IMR-90 (cell line): ENCODE results near the gene DYNC2H1. TPM values are rescaled to one million over a fixed set of nuclear protein-coding genes. Genes with fewer than 3 reads are reported as not detected.

ENCODE experiments used
- ATAC-seq: fragments of 200-7000 bp; cut with Tn5 transposase; 2 replicates; pipeline ENCODE4 v1.9.1; 2020; ENCODE audit warnings: low read depth, mild to moderate bottlenecking, moderate library complexity
- BruUV-seq: library from RNA; stranded (reverse); fragments of 400-500 nt; replicated peaks from 2 replicates; lab custom pipeline; 2021; lab: Mats Ljungman, UMichigan
- CTCF ChIA-PET: fragments of 300-600 bp; formaldehyde crosslinking; extraction: SDS; loops from one replicate; lab custom pipeline; 2021; ENCODE audit warnings: antibody characterized with exemption; lab: Yijun Ruan, JAX
- POLR2A ChIA-PET: fragments of 300-600 bp; sonication (Branson Sonifier 250); formaldehyde crosslinking; loops from one replicate; lab custom pipeline; 2022; ENCODE audit warnings: antibody characterized with exemption; ENCODE audit not compliant: unreplicated experiment; lab: Charles Lee
- DNase-seq: peaks from one replicate; pipeline ENCODE4 v3.0.0; 2013
- H2AFZ ChIP-seq: replicated peaks from 2 replicates; pipeline ENCODE3; 2013; ENCODE audit warnings: low read length, mild to moderate bottlenecking; ENCODE audit not compliant: poor library complexity
- H2AK5ac ChIP-seq: 2 replicates; pipeline ENCODE4 v1.6.1; 2013; ENCODE audit warnings: low read depth, low read length, inconsistent platforms
- H2AK9ac ChIP-seq: replicated peaks from 2 replicates; pipeline ENCODE3; 2013; ENCODE audit warnings: mild to moderate bottlenecking, low read depth, low read length, moderate library complexity; ENCODE audit not compliant: poor library complexity
- H2BK120ac ChIP-seq: 2 replicates; pipeline ENCODE4 v1.6.1; 2013; ENCODE audit warnings: low read depth, low read length, inconsistent platforms
- H2BK15ac ChIP-seq: 3 replicates; pipeline ENCODE4 v1.6.1; 2013; ENCODE audit warnings: low read depth, low read length, inconsistent platforms
- H2BK20ac ChIP-seq: 2 replicates; pipeline ENCODE4 v1.6.1; 2013; ENCODE audit warnings: low read depth, mild to moderate bottlenecking, inconsistent platforms, low read length, moderate library complexity
- H2BK5ac ChIP-seq: 2 replicates; pipeline ENCODE4 v1.6.1; 2013; ENCODE audit warnings: mild to moderate bottlenecking, low read depth, low read length, inconsistent platforms; ENCODE audit not compliant: poor library complexity, severe bottlenecking
- H3K14ac ChIP-seq: replicated peaks from 2 replicates; pipeline ENCODE4 v1.6.1; 2013; ENCODE audit warnings: low read depth, low read length, inconsistent platforms
- H3K18ac ChIP-seq: 2 replicates; pipeline ENCODE4 v1.6.1; 2013; ENCODE audit warnings: low read depth, low read length, control low read depth
- H3K23ac ChIP-seq: 2 replicates; pipeline ENCODE4 v1.6.1; 2013; ENCODE audit warnings: low read depth, low read length, inconsistent platforms
- H3K27ac ChIP-seq: 2 replicates; pipeline ENCODE4 v1.5.1; 2013; ENCODE audit warnings: mild to moderate bottlenecking, control low read depth, low read length; ENCODE audit not compliant: insufficient read depth
- H3K27me3 ChIP-seq: 2 replicates; pipeline ENCODE4 v1.6.1; 2013; ENCODE audit warnings: low read length; ENCODE audit not compliant: control insufficient read depth, insufficient read depth
- H3K36me3 ChIP-seq: 2 replicates; pipeline ENCODE4 v1.6.1; 2013; ENCODE audit warnings: low read length, mixed read lengths; ENCODE audit not compliant: control insufficient read depth, insufficient read depth
- H3K4ac ChIP-seq: 2 replicates; pipeline ENCODE4 v1.6.1; 2013; ENCODE audit warnings: low read depth, low read length, inconsistent platforms
- H3K4me1 ChIP-seq: 2 replicates; pipeline ENCODE4 v1.6.1; 2013; ENCODE audit warnings: low read length, mixed read lengths; ENCODE audit not compliant: control insufficient read depth, insufficient read depth
- H3K4me2 ChIP-seq: 2 replicates; pipeline ENCODE4 v1.6.1; 2013; ENCODE audit warnings: low read depth, mild to moderate bottlenecking, control low read depth, low read length, moderate library complexity
- H3K4me3 ChIP-seq: 2 replicates; pipeline ENCODE4 v1.5.1; 2013; ENCODE audit warnings: low read depth, mild to moderate bottlenecking, control low read depth, low read length, moderate library complexity; ENCODE audit not compliant: insufficient read depth
- H3K56ac ChIP-seq: 2 replicates; pipeline ENCODE4 v1.6.1; 2013; ENCODE audit warnings: low read length, inconsistent platforms; ENCODE audit not compliant: insufficient read depth; ENCODE audit errors: extremely low read depth
- H3K79me1 ChIP-seq, 2 experiments: 2 replicates each; pipeline ENCODE4 v1.6.1; 2013; ENCODE audit warnings: low read length in 2 of 2, inconsistent platforms in 1 of 2, low read depth in 1 of 2
- H3K9ac ChIP-seq: 2 replicates; pipeline ENCODE4 v1.6.1; 2013; ENCODE audit warnings: low read depth, low read length, control low read depth
- H3K9me1 ChIP-seq: 2 replicates; pipeline ENCODE4 v1.6.1; 2013; ENCODE audit warnings: low read length, inconsistent platforms; ENCODE audit not compliant: insufficient read depth
- H3K9me3 ChIP-seq: 2 replicates; pipeline ENCODE4 v1.6.1; 2013; ENCODE audit warnings: low read length; ENCODE audit not compliant: control insufficient read depth, insufficient read depth
- H4K20me1 ChIP-seq: 2 replicates; pipeline ENCODE4 v1.6.1; 2013; ENCODE audit warnings: low read length, inconsistent platforms; ENCODE audit not compliant: insufficient read depth
- H4K5ac ChIP-seq: 2 replicates; pipeline ENCODE4 v1.6.1; 2013; ENCODE audit warnings: mild to moderate bottlenecking, low read depth, low read length, control low read depth
- H4K8ac ChIP-seq, 2 experiments: 2 replicates each; pipeline ENCODE4 v1.6.1; 2013; ENCODE audit warnings: low read depth in 2 of 2, low read length in 2 of 2, control low read depth in 1 of 2, inconsistent platforms in 1 of 2
- H4K91ac ChIP-seq: 2 replicates; pipeline ENCODE4 v1.6.1; 2013; ENCODE audit warnings: low read depth, low read length, inconsistent platforms; ENCODE audit not compliant: insufficient read depth
- FOS ChIP-seq: fragments of 150-350 bp; IDR thresholded peaks from 2 replicates; pipeline ENCODE4 v1.6.1; 2016; ENCODE audit warnings: low read depth, low read length
- MXI1 ChIP-seq: IDR thresholded peaks from 2 replicates; pipeline ENCODE4 v1.6.1; 2012; ENCODE audit warnings: low read depth, mild to moderate bottlenecking, low read length, moderate library complexity, borderline replicate concordance
- POLR2A ChIP-seq: IDR thresholded peaks from 2 replicates; pipeline ENCODE4 v1.6.1; 2012; ENCODE audit warnings: mild to moderate bottlenecking, low read depth, low read length
- RFX5 ChIP-seq: IDR thresholded peaks from 2 replicates; pipeline ENCODE4 v1.8.0; 2012; ENCODE audit warnings: low read depth, mild to moderate bottlenecking, low read length, moderate library complexity
- WGBS, 2 experiments: methylation state at CpG; one replicate each; pipeline versions ENCODE4 v1.1.5 to v1.1.7; 2013; ENCODE audit warnings: missing lambda C conversion rate in 2 of 2; ENCODE audit not compliant: insufficient read length in 1 of 2; ENCODE audit errors: extremely low coverage in 2 of 2; 5-methylcytosine and 5-hydroxymethylcytosine counted together
- dilution Hi-C: fragments of 300-500 bp; cut with HindIII; formaldehyde crosslinking; loops from one replicate; pipeline ENCODE4 v1.14.3; 2018; ENCODE audit warnings: low sequenced_read_pairs; ENCODE audit not compliant: unreplicated experiment
- in situ Hi-C: fragments of 300-500 bp; cut with MboI; formaldehyde crosslinking; loops from 3 replicates; pipeline ENCODE4 v1.14.3; 2019; ENCODE audit warnings: low sequenced_read_pairs, inconsistent platforms, mixed read lengths
- intact Hi-C: fragments of 100-400 bp; cut with micrococcal nuclease; formaldehyde crosslinking; loops from 2 replicates; pipeline ENCODE4 v1.10.0; 2022
- polyA plus RNA-seq, 3 experiments: library from polyadenylated mRNA; depleted of rRNA; stranded (reverse); fragments of >200 nt; gene quantifications; 2 replicates each; pipeline ENCODE4 v1.2.3, GENCODE V29; 2012; ENCODE audit warnings: low replicate concordance in 1 of 3
- total RNA-seq: library from RNA; depleted of rRNA; stranded (reverse); fragments of >200 nt; gene quantifications from 2 replicates; pipeline ENCODE4 v1.2.3, GENCODE V29; 2012

DYNC2H1 gene
- total and polyA plus RNA-seq, 2 of the 4 experiments (the other 2 are of a cell fraction) = 5.7 to 21.0 TPM

DNA sequence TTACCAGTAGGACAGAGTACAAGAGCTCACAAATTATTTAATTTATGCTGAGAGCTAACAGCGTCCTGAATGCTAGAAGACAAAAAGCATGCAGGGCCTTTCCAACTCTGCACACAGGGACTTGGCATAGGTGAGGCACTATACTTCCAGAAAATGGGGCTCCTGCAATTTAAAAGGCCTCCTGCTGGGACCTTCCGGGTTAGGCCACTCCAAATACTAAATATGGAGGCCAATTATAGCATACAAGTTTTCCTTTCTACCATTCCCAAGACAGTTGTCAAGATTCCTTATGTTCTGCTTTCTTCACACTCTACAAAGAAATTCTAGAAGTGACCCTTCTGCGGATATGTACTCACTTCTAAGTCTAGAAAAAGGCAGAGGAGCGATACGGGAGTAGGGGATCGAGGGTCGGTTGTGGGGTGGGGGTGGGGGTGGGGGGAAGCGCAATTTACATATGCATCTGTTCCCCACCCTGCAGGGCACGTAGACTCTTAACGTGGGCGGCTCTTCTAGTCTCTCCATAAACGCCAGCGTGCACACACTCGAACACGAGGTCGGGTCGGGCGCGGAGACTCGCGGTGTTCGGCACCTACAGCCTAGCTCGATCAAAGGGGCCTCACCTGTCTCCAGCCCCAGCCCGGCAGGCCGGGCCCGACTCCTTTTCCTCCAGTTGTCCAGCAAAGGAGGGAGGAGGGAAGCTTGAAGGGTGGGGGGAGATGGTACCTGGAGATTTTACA lies 18.0 kb upstream of the DYNC2H1 start:
- ATAC-seq (peak; percentile 63), DNase-seq (peak; percentile 41)
- Histone ChIP-seq H3K36me3 (peaks cover 5% of the 10 kb centered on the region), H3K9me3 (no peaks in the 10 kb centered on the region), H2BK5ac (no peak overlapping the region), H2BK20ac (no peak overlapping the region), H3K9me1 (peaks cover 5% of the 10 kb centered on the region), H2AK5ac (no peak overlapping the region), H3K9ac (peak overlapping the region; percentile 89), H4K20me1 (peaks cover 6% of the 10 kb centered on the region), H3K4ac (peak overlapping the region; percentile 19; the same call in 1 of the 2 replicates), H4K8ac (peak overlapping the region; percentile 79 to 82; a peak in 3 of 4 replicates), H3K79me1 (peaks cover 7 to 37% of the 10 kb centered on the region in 2 experiments; a peak in 3 of 4 replicates), H2BK120ac (no peak overlapping the region), H3K23ac (peak overlapping the region; percentile 45; the same call in 1 of the 2 replicates), H3K4me1 (no peaks in the 10 kb centered on the region), H3K27me3 (peaks cover 3% of the 10 kb centered on the region), H2AFZ (peak overlapping the region; percentile 95), H3K27ac (peak overlapping the region; percentile 68), H3K4me3 (peak overlapping the region; percentile 64), H3K56ac (peak overlapping the region; percentile 14; the same call in 1 of the 2 replicates), H3K4me2 (peak overlapping the region; percentile 100), H4K91ac (no peak overlapping the region), H4K5ac (peak overlapping the region; percentile 36; the same call in 1 of the 2 replicates), H3K18ac (0 out of 2 replicates have a peak overlapping the region, but pooled peaks have one; percentile 25), H2AK9ac (peak overlapping the region; percentile 88), H3K14ac (peak overlapping the region; percentile 38; the same call in 1 of the 2 replicates), H2BK15ac (no peak overlapping the region)
- in situ Hi-C loops = no loop called here
- ChIA-PET CTCF (interaction anchor here (1.3 to 2.9 kb wide), 2 partner anchors 12 to 18 kb away, joined by 4 to 10 read pairs; partner anchors contain the start of gene DYNC2H1), POLR2A (interaction anchor here (0.6 to 1.1 kb wide), 2 partner anchors 7 to 29 kb away, joined by 3 read pairs; no protein-coding TSS in a partner anchor)
- intact Hi-C loops = no loop called here
- WGBS, 2 experiments = 0% methylated on average over 3 of the region's 26 CpGs; no CpG with 5 or more reads in 1 of the 2 experiments
- dilution Hi-C loops = no loop called here
- no TSS peak for BruUV-seq
- TF ChIP-seq FOS (no peak), MXI1 (peak; percentile 78; the same call in 1 of the 2 replicates), RFX5 (no peak), POLR2A (peak; percentile 41; the same call in 1 of the 2 replicates)
